ENCODE data around the gene DUSP9.

GRCh38 chrX:153697924-153698865, 51.2 kb downstream of the DUSP9 start:
- TF ChIP-seq SUZ12 (IDR thresholded peaks at IDR 0.05; ENCODE audit: extremely low read depth, insufficient read depth, insufficient read length) = no peak
- no peak for TF ChIP-seq YY1 (IDR thresholded peaks at IDR 0.05; ENCODE audit: insufficient read depth, insufficient read length)

Measured in NT2/D1 (cell line).